Measurements from ENCODE around the gene LENG9.
"Not testable (repeated sequence)": the region's sequence is repeated elsewhere in the genome, so short reads cannot be mapped to it uniquely, and the experiment has no call there.

Gene LENG9

DNA sequence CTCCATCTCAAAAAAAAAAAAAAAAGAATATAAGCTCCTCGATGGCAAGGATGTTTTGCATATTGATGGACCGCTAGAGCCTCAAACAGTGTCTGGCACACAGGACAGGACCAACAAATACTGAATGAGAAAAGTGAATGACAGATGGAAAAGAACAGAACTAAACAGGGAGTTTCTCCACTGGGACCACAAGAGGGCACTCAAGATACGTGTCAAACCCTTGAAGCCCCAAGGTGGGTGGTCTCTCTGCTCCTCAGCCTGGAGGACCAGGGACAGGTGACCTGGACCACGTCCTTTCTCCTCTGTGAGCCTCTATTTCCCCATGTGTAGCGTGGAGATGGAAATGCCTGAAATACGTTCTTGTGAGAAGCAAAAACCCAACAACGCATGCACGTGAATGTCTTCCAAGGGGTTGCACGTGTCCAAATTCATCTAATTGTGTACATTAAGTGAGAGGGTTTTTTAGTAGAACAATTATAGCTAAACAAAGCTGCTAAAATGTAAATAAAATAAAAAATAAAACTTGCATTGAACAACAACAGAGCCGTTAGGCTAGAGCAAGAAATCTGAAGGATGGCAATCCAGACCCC is 15.2 kb upstream of the LENG9 start:
- DNase-seq (ENCODE audit: low spot score), result peak; percentile 43

DNA sequence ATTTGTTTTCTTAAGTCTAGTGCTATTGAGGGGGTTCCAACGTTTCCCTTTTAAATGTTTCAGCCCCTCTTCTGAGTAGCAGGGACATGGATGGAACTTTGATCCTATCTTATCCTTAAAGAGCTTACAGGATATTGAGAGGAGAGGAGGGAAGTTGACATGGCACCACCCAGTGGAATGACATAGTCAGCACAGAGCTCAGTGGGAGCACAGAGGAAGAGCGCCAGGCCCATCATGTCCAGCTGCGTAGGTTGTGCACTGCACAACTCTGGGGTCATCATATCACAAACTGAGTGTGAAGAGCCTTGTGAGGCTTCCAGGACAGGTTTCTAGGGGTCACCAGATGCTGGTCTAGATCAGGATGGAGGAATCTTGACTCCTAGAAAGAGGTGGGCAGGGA is 14.1 kb upstream of the LENG9 start:
- DNase-seq (ENCODE audit: low spot score), result no peak

DNA sequence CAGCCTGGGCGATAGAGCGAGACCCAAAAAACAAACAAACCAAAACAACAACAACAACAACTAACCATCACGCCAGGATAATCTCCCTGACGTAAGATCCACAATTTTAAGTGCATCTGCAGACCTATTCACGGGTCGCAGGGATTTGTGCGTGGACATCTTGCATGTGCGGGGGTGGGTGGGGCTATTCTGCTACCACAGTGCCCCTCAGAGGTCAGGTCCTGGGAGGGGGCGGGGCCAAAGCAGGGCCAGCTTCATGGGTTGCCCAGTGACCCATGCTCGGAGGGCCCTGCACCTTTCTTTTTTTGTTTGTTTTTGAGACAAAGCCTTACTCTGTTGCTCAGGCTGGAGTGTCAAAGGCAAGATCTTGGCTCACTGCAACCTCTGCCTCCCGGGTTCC is 12.1 kb upstream of the LENG9 start:
- DNase-seq (ENCODE audit: low spot score), result no peak

DNA sequence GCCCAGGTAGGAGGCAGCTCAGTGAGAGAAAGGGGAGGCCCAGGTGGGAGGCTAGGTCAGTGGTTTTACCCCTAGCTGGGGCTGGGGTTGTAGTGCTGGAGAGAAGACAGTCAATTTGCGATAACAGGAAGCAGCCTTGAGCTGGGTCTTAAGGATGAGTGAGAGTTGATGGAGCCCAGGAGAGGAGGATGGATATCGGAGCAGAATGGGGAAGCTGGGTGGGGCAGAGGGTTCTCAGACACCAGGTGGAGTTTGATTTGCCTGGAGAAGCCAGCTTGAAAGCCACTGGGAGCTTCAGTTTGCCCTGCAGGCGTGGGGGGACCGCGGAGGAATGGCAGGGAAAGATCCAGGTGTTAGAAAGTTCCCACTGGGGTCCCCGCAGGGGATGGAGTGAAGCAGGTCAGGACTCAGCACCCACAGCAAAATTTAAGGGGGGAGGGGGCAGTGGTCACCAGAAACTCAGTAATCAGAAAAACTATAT is 10.4 kb upstream of the LENG9 start:
- no peak for DNase-seq (ENCODE audit: low spot score)

DNA sequence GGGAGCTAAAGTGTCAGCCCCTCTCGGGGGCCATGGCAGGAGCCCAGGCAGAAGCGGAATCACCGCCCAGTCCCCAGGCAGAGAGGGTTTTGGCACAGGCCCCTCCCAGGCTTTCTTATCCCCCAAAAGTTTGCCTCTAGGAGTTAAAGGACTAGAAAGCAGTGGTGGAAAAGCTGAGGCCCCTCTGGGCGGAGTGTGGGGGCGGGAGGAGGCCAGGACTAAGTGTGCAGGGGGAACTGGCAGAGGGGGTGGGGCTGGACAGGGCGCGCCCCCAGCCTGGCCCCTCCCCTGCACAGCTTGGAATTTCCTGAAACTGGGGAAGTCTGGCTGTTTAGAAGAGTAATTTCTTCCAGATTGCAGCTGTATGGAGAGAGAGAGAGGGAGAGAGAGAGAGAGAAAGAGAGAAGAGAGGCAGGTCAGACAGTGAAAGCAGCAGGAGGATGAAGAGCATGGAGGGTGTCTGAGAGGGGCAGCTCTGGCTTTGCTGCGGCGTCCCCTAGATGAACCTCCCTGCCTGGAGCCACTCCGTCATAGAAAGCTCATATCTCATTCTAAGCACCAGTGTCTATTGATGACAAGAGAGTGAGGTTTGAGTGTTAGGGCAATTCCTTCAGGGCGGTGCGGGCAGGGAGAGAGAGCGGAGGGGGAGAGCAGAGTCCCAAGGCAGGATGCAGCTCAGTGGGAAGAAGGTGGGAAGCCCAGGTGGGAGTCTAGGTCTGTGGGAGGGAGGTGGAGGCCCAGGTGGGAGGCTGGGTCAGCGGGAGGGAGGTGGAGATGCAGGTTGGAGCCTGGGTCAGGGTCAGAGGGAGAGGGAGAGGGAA is 9.7 kb upstream of the LENG9 start, which contains the start of gene CDC42EP5:
Gene CDC42EP5 (minus strand): TSS at position 226 of the 821 bp plus-strand sequence. CDS start 7,749 bp downstream, outside the sequence.
- DNase-seq (ENCODE audit: low spot score), result peak; percentile 93

DNA sequence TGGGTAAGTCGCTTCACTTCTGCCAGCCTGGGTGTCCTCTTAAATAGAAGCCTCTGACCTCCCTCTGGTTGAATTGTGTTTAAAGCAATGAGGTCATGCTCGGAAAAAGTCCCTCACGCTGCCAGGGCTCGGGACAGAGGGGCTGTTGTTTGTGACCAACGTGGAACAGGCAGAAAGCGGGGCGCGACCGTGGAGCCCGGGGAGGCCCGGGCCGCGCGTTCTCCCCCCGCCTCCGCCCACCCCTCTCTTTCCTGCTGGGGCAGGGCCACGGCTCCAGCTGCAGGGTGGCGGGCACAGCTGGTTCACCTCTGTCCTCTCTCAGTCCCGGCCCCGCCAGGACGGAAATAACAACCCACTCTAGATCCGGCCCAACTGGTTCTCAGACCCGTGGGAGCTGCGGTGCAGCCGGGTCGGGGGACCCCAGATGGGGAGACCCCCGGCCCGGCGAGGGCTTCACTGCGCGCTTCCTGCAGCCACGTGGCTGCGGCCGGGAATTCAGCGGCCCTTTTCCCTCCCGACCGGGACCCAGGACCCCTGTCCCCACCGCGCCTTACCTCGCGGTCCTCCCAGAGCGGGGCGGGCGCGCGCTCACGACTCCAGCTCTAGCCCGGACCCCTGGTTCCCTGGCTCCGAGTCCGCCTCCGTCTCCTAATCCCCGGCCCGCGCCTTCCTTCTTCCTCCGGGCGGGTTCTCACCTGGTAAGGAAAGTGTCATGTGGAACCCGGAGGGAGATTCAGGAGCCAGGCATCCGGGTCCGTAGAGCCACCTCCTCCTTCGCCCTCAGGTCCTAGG is 7.6 kb upstream of the LENG9 start:
- peak; percentile 55 for DNase-seq (ENCODE audit: low spot score)

DNA sequence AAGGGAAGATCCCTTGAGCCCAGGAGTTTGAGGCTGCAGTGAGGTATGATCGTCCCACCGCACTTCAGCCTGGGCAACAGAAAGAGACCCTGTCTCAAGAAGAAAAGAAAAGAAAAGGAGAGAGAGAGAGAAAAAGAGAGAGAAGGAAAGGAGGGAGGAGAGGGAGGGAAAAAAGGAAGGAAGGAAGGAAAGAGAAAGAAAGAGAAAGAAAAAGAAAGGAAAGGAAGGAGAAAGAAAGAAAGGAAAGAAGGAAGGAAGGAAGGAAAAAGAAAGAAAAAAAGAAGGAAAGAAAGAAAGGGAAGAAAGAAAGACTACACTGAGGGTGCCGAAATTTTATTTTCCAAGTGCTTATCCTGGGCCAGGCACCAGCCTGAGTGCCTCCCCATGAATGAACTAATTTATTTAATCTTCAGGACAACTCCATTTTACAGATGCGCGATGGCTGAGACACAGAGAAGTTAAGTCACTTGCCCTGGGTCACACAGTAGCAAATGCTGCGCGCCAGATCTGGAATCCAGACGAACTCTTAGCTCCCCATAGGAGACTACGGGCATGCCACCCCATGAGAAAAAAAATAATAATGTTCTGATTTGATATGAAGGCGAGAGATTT is 6.8 kb upstream of the LENG9 start:
- no peak for DNase-seq (ENCODE audit: low spot score)

DNA sequence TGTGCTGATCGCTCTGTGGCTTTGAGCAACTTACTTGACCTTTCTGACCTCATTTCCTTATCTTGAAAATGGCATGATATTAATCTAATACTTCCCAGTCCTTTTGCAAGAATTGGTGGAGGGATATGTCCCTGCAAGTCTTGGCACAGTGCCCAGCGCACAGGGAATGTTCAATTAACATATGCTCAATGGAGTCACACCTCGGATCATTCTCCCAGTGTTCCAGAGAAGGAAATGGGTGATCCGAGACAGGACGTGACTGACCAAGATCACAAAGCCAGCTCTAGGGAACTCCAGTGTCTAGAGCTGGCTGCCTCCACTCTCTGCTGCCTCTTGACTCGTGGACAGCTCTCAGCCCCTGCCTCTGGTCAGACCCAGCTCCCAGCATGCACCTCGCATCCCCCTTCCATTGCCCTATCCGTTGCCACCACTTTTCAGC is 5.9 kb upstream of the LENG9 start:
- DNase-seq (ENCODE audit: low spot score), result no peak

DNA sequence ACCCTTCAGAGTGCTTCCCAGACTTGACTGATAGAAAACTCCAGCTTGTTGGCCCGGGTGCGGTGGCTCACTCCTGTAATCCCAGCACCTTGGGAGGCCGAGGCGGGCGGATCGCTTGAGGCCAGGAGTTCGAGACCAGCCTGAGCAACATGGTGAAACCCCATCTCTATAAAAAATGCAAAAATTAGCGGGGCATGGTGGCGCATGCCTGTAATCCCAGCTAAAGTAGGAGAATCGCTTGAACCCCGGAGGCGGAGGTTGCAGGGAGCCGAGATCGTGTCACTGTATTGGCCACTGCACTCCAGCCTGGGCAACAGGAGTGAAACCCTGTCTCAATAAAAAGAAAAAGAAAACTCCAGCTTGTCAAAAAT is 2.5 kb upstream of the LENG9 start:
- DNase-seq (ENCODE audit: low spot score), result not testable (repeated sequence)

DNA sequence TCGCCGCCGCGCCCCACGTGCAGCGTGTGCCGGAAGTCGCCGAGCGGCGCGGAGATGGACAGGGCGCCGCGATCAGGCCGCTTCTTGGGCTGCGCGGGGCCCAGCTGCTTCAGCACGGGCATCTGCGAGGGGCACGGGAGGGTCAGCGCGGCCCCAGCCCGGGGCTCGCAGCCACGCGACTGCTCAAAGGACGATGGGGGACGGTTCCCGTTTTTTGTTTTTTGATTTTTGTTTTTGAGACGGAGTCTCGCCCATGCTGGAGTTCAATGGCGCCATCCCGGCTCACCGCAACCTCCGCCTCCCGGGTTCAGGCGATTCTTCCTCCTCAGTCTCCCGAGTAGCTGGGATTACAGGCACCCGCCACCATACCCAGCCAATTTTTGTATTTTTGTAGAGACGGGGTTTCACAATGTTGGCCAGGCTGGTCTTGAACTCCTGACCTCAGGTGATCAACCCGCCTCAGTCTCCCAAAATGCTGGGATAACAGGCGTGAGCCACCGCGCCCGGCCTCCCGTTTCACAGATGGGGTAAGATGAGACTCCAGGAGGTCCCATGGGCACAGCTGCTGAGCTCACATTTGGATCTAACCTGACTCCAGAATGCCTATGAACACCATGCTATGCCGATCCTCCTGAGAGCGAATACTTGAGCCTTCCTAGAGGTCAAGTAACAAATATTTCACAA is 2.0 kb upstream of the LENG9 start:
- DNase-seq (ENCODE audit: low spot score), result no peak

DNA sequence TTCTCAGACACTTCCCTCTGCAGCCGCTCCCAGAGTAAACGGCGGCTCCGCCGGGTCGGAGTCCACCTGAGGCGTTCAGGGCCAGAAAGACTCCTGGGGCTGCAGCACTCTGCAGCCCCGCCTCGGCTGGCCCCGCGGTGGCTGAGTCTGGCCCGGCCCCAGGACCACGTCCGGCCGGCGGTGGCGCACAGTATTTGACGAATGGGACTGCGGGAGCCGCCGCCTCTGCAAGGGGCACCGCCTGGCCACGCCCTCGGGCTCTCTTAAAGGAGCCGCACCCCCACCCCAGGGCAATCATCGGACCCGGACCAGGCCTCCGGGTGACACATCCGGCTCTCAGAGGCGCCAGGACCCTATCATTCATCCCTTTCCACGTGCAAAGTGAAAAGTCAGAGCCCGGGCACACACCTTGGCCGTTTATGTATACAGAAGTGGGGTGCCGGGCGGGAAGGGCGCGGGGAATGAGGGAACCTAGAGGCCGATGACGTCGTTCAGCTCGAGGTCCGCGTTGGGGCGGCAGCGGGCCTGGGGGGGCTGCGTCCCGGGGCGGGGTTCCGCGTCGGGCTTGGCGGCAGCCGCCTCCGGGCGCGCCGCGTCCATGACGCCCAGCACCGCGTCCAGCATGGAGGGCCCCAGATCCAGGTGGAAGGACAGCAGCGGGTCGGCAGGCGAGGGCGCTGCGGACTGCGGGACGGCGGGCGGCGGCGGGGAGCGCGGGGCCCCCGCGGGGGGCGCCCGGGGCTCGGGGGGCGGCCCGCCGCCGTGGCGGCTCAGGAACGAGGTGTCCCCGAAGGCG is 1.2 kb upstream of the LENG9 start:
- DNase-seq (ENCODE audit: low spot score), result peak; percentile 88

DNA sequence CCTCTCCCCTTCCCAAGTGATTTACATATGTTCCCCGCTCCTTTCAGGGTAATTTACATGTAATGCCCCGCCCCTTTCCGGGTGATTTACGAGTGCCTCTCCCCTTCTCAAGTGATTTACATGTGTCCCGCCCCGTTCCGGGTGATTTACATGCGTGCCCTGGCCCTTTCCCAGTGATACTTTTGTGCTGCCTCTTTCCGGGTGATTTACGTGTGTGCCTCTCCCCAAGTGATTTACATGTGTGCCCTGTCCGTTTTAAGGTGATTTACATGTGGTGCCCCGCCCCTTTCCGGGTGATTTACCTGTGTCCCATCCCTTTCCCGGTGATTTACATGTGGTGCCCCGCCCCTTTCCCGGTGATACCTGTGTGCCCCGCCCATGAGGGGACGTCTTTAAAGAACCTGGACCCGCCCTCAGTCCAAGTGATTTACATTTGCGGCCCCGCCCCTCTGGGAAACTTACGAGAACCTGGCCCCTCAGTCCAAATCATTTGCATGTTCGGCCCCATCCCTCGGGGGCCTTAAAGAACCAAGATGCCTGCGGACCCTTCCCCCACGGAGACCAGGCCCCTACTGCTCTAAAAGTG is 559 bp upstream of the LENG9 start:
- peak; percentile 50 for DNase-seq (ENCODE audit: low spot score)

DNA sequence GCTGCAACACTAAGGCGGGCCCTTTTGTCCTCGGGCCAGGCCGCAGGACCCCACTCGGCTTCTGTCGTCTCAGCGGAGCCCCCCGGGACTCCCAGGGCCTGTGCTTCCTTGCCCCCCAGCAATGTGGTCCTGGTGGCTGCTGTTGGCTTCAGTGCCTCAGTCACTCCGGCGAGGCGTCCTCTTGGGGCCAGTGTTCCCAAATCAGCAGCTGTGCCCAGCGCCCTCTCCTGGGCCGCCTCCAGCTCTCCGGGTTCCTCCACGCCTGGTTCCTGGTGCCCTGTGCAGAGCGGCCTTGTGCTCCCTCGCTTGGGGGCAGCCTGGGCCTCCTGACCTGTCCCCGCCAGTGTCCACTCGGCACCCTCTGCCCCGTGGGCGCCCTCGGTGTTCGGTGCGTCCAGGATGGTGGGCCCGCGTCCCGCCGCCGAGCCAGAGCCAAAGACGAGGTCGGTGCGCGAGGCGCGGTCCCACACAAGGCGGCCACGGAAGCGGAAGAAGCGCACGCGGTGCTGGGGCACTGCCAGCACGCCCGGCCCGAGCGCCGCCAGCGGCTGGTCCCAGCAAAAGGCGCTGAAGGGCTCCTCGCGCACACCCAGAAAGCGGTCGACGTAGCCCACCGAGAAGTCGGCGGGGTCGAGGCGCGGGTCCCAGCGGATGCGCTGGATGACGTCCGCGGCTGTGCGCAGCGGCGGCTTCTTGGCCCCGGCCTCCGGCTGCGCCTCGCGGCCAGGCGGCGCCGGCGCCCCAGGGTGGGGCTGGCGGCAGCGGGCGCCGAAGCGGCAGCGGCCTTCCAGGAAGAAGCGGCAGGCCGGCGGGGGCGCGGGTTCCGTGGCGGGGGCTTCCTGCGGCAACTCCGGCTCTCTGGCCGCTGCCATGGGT is 685 bp downstream of the LENG9 start:
- peak; percentile 57 for DNase-seq (ENCODE audit: low spot score)

DNA sequence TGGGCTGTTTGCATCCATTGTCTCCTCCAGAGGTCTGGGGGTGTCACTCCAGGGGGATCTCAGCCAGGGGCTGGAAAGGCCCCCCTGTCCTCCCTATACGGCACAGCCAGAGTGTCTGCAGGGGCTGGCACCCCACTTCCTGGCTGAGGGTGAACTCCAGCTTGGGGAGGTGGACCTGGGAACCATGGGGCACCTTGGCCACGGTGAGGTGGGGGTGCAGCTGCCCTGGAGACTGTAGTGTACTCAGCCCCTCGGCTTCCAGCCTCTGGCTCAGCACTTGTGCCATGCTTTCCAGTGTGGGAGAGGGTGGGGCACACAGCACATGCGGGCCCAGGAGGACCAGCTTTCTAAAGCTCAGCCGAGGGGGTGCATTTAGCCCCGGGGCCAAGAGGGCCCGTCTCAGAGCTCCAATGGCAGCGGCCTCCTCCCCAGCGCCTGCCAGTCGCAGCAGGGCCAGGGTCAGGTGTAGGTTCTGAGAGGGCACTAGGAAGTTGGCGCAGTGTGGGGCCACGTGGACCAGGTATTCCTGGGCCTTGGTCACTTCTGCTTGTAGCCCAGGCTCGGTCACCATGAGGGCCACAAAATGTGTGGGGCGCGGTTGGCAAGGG is 1.4 kb downstream of the LENG9 start:
- DNase-seq (ENCODE audit: low spot score), result no peak

DNA sequence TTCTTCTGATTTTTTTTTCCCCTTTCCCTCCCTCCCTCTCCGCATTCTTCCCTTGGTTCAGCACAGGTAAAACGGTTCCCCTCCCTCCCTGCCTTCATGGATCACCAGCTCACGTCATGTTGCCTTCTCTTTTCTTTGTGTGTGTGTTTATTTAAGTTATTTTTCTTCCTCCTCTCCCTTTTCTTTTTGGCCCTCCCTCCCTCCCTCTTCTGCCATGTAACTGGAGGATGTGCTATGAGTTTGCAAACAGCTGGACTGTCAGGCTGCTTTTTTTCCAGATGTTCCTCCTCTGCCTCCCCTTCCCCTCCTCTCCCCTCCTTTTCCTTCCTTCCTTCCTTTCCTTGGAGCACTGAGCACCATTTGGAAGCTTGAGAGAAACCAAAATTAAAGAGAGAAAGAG is 2.0 kb downstream of the LENG9 start:
- DNase-seq (ENCODE audit: low spot score), result no peak

DNA sequence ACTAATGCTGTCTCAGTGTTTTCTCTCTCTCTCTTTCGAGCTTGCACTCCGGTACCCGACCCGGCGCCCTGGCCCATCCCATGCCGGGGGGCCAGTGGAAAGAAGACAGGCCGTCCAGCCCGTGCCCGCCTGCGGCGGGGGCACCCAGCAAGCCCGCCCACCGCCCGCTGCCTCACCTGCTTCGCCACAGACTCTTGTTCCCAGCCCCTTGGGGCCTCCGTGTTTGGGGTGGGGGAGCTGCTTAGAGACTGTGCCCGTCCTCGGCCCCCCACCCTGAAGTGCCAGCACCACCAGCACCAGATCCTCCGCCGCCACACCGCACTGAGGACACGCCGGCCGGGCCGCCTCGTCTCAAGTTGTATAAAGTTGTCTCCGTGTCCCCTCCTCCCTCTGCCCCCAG is 2.4 kb downstream of the LENG9 start:
- DNase-seq (ENCODE audit: low spot score), result no peak

DNA sequence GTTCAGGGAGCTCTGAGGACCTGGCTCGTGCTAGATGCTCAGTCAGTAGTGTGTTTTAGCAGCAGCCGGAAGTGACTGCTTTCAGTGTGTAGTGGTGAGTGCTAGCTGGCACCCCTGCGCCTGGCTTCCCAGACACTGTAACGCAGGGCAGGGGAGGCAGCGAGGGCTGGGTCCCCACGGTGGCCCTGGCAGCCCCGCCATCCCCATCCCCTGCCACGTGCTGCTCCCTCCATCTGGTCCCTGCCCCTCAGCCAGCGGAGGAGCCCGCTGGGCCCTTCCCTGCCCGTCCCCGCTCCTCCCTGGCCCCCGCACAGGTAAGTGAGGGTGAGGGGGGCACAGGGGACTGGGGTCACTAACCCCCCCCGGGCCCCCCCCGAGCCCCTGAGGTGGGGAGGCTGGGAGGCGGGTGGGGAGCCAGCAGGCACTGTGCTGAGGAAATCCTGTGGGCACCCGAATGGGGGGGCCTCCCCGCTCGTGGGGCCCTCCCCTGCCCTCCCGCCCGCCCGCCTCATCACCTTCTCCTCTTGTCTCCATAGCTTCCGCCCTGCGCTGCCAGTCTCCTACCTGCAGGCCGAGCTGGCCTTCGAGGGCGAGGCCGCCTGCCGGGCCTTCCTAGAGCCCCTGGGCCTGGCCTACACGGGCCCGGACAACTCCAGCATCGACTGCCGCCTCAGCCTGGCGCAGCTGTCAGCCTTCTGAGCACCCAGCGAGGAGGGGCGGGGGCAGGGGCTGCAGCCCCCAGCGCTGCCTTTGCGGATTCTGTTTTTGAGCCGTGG is 3.2 kb downstream of the LENG9 start:
- no peak for DNase-seq (ENCODE audit: low spot score)
